ENCODE measurements around the gene TRPC4AP. TPM values are rescaled to one million over a fixed set of nuclear protein-coding genes. Genes with fewer than 3 reads are reported as not detected.
"Not testable (repeated sequence)": the region's sequence is repeated elsewhere in the genome, so short reads cannot be mapped to it uniquely, and the experiment has no call there.

The TRPC4AP gene
- total RNA-seq, 1 experiment from 2014 or later, result 48.6 TPM

DNA sequence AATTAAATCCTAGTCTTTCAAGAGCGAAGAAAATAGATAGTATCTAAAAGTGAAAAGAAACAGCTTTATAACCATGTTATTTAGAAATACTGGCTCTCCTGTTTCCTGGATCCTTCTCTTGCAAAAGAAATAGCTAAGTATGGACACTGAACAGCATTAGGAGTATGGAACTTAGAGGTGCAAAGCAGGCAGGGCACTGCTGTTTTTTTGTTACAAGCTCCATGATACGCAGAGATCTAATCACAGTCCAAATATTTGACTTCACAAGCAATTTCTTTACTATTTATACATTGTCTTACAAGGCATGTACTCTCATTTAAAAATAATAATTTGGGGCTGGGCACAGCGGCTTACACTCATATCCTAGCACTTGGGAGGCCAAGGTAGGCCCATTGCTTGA is 7.6 kb downstream of the TRPC4AP start:
- Histone ChIP-seq H3K27me3 (ENCODE audit: insufficient read depth, low read length) (no peaks in the 10 kb centered on the region), H3K36me3 (ENCODE audit: control insufficient read depth in 1 of 2, insufficient read depth in 2 of 2, low read length in 2 of 2) (no peaks in the 10 kb centered on the region), H2AFZ (ENCODE audit: low read depth, low read length, poor library complexity, severe bottlenecking) (no peak overlapping the region), H3K4me1 (ENCODE audit: control insufficient read depth in 1 of 2, insufficient read depth in 2 of 2, low read length in 2 of 2) (no peaks in the 10 kb centered on the region), H3K27ac (ENCODE audit: low read depth, low read length) (no peak overlapping the region), H3K9ac (ENCODE audit: low read length) (no peak overlapping the region), H3K4me3 (replicated peaks in 1 of 2; ENCODE audit: low read depth in 1 of 2, low read length in 2 of 2) (no peak overlapping the region), H3K79me2 (ENCODE audit: insufficient read depth, low read length) (peaks cover 95% of the 10 kb centered on the region), H4K20me1 (ENCODE audit: insufficient read depth) (no peaks in the 10 kb centered on the region), H3K9me3 (ENCODE audit: control insufficient read depth in 1 of 2, insufficient read depth in 1 of 2, low read depth in 1 of 2, low read length in 2 of 2) (no peaks in the 10 kb centered on the region), H3K9me2 (ENCODE audit: insufficient read depth) (no peaks in the 10 kb centered on the region), H3K4me2 (ENCODE audit: low read length) (no peak overlapping the region)
- RAD21 ChIA-PET (ENCODE audit: low non-redundant PET in 1 of 2, low total read pairs in 2 of 2, uncharacterized antibody in 2 of 2, unreplicated experiment in 2 of 2), result no interaction called here
- POLR2A ChIA-PET, result no interaction called here
- no peak for ATAC-seq
- CTCF ChIA-PET, result interaction anchor here (2.4 kb wide), 1 partner anchor 11 kb away, joined by 10 read pairs; no protein-coding TSS in a partner anchor
- no peak for DNase-seq (ENCODE audit: low read depth, low spot score)
- no TSS peak for BruUV-seq (replicated peaks)
- TF ChIP-seq ZFX (IDR thresholded peaks at IDR 0.05), result no peak
- TF ChIP-seq, protein P1, sequence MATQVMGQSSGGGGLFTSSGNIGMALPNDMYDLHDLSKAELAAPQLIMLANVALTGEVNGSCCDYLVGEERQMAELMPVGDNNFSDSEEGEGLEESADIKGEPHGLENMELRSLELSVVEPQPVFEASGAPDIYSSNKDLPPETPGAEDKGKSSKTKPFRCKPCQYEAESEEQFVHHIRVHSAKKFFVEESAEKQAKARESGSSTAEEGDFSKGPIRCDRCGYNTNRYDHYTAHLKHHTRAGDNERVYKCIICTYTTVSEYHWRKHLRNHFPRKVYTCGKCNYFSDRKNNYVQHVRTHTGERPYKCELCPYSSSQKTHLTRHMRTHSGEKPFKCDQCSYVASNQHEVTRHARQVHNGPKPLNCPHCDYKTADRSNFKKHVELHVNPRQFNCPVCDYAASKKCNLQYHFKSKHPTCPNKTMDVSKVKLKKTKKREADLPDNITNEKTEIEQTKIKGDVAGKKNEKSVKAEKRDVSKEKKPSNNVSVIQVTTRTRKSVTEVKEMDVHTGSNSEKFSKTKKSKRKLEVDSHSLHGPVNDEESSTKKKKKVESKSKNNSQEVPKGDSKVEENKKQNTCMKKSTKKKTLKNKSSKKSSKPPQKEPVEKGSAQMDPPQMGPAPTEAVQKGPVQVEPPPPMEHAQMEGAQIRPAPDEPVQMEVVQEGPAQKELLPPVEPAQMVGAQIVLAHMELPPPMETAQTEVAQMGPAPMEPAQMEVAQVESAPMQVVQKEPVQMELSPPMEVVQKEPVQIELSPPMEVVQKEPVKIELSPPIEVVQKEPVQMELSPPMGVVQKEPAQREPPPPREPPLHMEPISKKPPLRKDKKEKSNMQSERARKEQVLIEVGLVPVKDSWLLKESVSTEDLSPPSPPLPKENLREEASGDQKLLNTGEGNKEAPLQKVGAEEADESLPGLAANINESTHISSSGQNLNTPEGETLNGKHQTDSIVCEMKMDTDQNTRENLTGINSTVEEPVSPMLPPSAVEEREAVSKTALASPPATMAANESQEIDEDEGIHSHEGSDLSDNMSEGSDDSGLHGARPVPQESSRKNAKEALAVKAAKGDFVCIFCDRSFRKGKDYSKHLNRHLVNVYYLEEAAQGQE (IDR thresholded peaks at IDR 0.05; ENCODE audit: low read depth), result no peak
- TF ChIP-seq CBX3 (IDR thresholded peaks at IDR 0.05; ENCODE audit: low read depth), result no peak
- TF ChIP-seq, protein P2, sequence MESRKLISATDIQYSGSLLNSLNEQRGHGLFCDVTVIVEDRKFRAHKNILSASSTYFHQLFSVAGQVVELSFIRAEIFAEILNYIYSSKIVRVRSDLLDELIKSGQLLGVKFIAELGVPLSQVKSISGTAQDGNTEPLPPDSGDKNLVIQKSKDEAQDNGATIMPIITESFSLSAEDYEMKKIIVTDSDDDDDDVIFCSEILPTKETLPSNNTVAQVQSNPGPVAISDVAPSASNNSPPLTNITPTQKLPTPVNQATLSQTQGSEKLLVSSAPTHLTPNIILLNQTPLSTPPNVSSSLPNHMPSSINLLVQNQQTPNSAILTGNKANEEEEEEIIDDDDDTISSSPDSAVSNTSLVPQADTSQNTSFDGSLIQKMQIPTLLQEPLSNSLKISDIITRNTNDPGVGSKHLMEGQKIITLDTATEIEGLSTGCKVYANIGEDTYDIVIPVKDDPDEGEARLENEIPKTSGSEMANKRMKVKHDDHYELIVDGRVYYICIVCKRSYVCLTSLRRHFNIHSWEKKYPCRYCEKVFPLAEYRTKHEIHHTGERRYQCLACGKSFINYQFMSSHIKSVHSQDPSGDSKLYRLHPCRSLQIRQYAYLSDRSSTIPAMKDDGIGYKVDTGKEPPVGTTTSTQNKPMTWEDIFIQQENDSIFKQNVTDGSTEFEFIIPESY (IDR thresholded peaks at IDR 0.05; ENCODE audit: extremely low read depth, insufficient replicate concordance, low read length), result no peak
- no peak for TF ChIP-seq YY1 (IDR thresholded peaks at IDR 0.05; ENCODE audit: extremely low read depth, insufficient replicate concordance, low read depth, low read length)
- TF ChIP-seq EZH2phosphoT487 (IDR thresholded peaks at IDR 0.05; ENCODE audit: borderline replicate concordance), result no peak
- TF ChIP-seq, protein P3, sequence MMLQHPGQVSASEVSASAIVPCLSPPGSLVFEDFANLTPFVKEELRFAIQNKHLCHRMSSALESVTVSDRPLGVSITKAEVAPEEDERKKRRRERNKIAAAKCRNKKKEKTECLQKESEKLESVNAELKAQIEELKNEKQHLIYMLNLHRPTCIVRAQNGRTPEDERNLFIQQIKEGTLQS (IDR thresholded peaks at IDR 0.05), result no peak
- no peak for TF ChIP-seq POLR2AphosphoS5 (IDR thresholded peaks at IDR 0.05; ENCODE audit: low read depth, low read length)
- no peak for TF ChIP-seq RAD21 (IDR thresholded peaks at IDR 0.05; ENCODE audit: low read depth)
- TF ChIP-seq EZH2 (IDR thresholded peaks at IDR 0.05), result no peak
- TF ChIP-seq EGR1 (IDR thresholded peaks at IDR 0.05; ENCODE audit: low read depth), result no peak
- TF ChIP-seq SP1 (IDR thresholded peaks at IDR 0.05; ENCODE audit: low read depth), result no peak
- intact Hi-C loops (cut with micrococcal nuclease), result loop anchor here (5.0 kb wide), 1 partner anchor 213 kb away; the partner anchor contains the start of gene GGT7

DNA sequence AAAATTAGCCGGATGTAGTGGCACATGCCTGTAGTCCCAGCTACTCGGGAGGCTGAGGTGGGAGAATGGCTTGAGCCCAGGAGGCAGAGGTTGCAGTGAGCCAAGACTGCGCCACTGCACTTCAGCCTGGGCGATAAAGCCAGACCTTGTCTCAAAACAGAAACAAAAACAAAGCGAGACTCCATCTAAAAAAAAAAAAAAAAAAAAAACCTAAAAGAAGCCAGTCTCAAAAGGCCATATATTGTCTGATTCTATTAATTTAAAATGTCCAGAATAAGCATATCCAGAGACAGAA is 12.3 kb downstream of the TRPC4AP start:
- H3K4me2 ChIP-seq (ENCODE audit: low read length); H3K9me3 ChIP-seq (ENCODE audit: control insufficient read depth in 1 of 2, insufficient read depth in 1 of 2, low read depth in 1 of 2, low read length in 2 of 2); H3K4me3 ChIP-seq (replicated peaks in 1 of 2; ENCODE audit: low read depth in 1 of 2, low read length in 2 of 2); DNase-seq (ENCODE audit: low read depth, low spot score); ATAC-seq; BruUV-seq (replicated peaks); intact Hi-C loops (cut with micrococcal nuclease); H3K27ac ChIP-seq (ENCODE audit: low read depth, low read length); H2AFZ ChIP-seq (ENCODE audit: low read depth, low read length, poor library complexity, severe bottlenecking); H3K9ac ChIP-seq (ENCODE audit: low read length); H3K9me2 ChIP-seq (ENCODE audit: insufficient read depth); H4K20me1 ChIP-seq (ENCODE audit: insufficient read depth); RAD21 ChIA-PET (ENCODE audit: low non-redundant PET in 1 of 2, low total read pairs in 2 of 2, uncharacterized antibody in 2 of 2, unreplicated experiment in 2 of 2); CTCF ChIA-PET; H3K4me1 ChIP-seq (ENCODE audit: control insufficient read depth in 1 of 2, insufficient read depth in 2 of 2, low read length in 2 of 2); H3K27me3 ChIP-seq (ENCODE audit: insufficient read depth, low read length): not testable (repeated sequence)
- POLR2A ChIA-PET, result interaction anchor here (1.1 kb wide), 1 partner anchor 12 kb away, joined by 3 read pairs; the partner anchor contains the start of gene TRPC4AP
- peaks cover 10 to 13% of the 10 kb centered on the region in 2 experiments; a peak in 3 of 4 replicates for H3K36me3 ChIP-seq (ENCODE audit: control insufficient read depth in 1 of 2, insufficient read depth in 2 of 2, low read length in 2 of 2)
- peaks cover 72% of the 10 kb centered on the region for H3K79me2 ChIP-seq (ENCODE audit: insufficient read depth, low read length)
